Mononuclear cell (primary cell): ENCODE results near the gene SCRN2. TPM values are rescaled to one million over a fixed set of nuclear protein-coding genes. Genes with fewer than 3 reads are reported as not detected.

Source experiments
- H3K27me3 ChIP-seq: 2 replicates; pipeline ENCODE4 v1.6.0; 2011; ENCODE audit warnings: low read length, control low read depth; ENCODE audit not compliant: insufficient read depth
- H3K4me1 ChIP-seq: 2 replicates; pipeline ENCODE4 v1.5.1; 2011; ENCODE audit warnings: mild to moderate bottlenecking, low read length, control low read depth; ENCODE audit not compliant: insufficient read depth
- H3K4me3 ChIP-seq: 2 replicates; pipeline ENCODE4 v1.5.1; 2011; ENCODE audit warnings: mild to moderate bottlenecking, low read length, moderate library complexity
- H3K9me3 ChIP-seq: 2 replicates; pipeline ENCODE4 v1.5.1; 2011; ENCODE audit warnings: low read depth, mild to moderate bottlenecking, control low read depth, low read length
- total RNA-seq: library from RNA; depleted of rRNA; stranded (reverse); fragments of >200 nt; gene quantifications from one replicate; pipeline ENCODE4 v1.2.3, GENCODE V29; 2012

SCRN2 gene
- total RNA-seq, 1 donor, result 11.2 TPM

- Histone ChIP-seq H3K9me3 (no peaks in the 10 kb centered on the region), H3K4me3 (peak within 1 kb of the TSS; percentile 62), H3K27me3 (no peaks in the 10 kb centered on the region), H3K4me1 (peaks cover 26% of the 10 kb centered on the region)
Measured at GRCh38 chr17:47821424-47822391, 19.4 kb downstream of the SCRN2 start, which contains the start of gene OSBPL7. Gene OSBPL7, minus strand, starts transcription at chr17:47821794. Its CDS starts 1,516 bp downstream, at chr17:47820278.

DNA sequence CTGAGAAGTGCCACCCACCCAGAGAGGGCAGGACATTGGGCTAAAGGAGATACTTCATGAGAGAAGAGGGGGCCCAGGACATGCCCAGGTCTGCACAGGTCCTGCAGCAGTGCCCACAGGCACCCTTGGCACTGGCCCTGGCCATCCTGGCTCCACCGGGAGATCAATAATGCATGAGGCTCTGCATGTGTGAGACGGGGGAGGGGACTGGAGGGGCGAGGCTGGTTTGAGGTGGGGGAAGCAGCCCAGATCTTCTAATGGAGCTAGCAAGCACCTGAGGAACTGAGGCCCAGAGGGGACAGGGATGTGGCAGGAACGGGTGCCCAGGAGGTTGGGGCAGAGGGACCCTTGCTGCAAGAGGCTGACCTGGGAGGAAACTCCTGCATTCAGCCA, 20.0 kb downstream of the SCRN2 start:
- H3K4me1 ChIP-seq, result peaks cover 26% of the 10 kb centered on the region
- peak overlapping the region; percentile 62 for H3K4me3 ChIP-seq
- no peaks in the 10 kb centered on the region for H3K9me3 ChIP-seq
- H3K27me3 ChIP-seq, result no peaks in the 10 kb centered on the region

- no peaks in the 10 kb centered on the region for H3K9me3 ChIP-seq
- no peak overlapping the region for H3K4me3 ChIP-seq
- H3K27me3 ChIP-seq, result no peaks in the 10 kb centered on the region
- peaks cover 26% of the 10 kb centered on the region for H3K4me1 ChIP-seq
Measured at GRCh38 chr17:47820033-47820789, 20.9 kb downstream of the SCRN2 start.

DNA sequence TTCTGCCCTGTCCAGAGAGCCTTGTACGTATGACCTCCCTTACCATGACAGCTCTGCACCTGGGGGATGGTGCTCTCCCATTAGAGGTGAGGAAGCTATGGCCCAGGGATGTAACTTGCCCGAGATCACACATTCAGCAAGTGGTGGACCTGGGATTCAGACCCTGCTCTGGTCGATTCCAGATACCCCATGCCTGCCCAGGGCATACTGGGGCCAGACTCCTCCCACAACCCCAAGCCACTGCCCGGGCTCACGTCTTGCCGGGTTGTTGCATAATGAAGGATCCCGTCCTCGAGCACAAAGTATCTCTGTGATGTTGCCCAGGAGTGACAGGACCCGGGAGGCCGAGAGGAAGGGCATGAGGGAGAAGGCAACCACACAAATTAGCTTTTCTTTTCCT, 21.6 kb downstream of the SCRN2 start:
- Histone ChIP-seq H3K4me3 (no peak overlapping the region), H3K4me1 (peaks cover 26% of the 10 kb centered on the region), H3K9me3 (no peaks in the 10 kb centered on the region), H3K27me3 (no peaks in the 10 kb centered on the region)

DNA sequence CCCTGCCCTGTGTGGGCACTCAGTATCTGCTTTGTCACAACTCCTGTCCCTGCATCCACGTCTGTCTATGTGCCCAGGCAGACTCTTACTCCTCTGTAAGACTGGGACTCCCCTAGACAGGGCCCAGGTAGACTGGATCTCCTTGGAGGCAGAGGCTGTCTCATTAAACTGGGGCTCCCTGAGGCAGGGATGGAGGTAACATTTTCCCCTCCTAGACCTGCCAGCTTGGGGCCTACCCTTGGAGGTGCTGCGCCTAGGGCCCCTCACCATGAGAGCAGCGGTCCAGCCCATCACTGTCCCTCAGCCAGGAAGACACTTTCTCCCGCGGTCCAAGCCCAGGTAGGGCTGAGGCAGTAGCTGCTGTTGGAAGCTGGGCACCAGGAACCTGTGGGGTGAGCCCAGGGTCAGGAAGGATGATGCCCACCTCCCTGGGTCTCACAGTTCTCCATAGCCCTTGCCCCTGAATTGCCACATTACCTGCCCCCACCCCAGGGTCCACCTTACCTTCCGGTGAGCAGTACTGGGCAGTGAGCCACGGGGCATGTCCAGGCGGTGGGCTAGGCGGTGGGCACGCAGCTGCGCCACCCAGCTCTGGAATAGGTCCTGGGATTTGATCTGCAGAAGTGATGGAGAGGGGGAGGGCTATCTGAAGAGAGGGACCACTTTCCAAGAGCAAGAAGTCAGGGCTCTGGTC, 22.9 kb downstream of the SCRN2 start:
- H3K4me3 ChIP-seq, result no peak overlapping the region
- no peaks in the 10 kb centered on the region for H3K27me3 ChIP-seq
- H3K9me3 ChIP-seq, result no peaks in the 10 kb centered on the region
- peaks cover 26% of the 10 kb centered on the region for H3K4me1 ChIP-seq

DNA sequence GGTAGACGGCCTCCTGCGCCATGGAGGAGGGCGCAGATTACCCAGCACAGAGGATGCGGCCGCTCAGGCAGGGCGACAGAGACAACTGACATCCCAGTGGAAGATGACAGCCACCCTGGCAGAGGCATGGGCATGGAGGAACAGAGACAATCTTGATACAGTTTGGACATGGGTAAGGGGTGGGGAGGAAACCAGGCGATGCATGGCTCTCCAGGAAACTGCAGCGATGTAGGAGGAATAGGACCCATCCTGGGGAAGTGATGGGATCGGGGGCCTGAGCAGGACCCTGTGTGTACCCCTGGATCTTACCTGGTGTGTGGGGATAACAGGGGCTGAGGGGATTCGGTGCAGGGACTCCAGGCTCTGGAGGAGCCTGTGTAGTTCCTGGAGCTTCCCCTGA, 24.1 kb downstream of the SCRN2 start:
- Histone ChIP-seq H3K4me3 (no peak overlapping the region), H3K27me3 (no peaks in the 10 kb centered on the region), H3K4me1 (peaks cover 18% of the 10 kb centered on the region), H3K9me3 (no peaks in the 10 kb centered on the region)

- H3K27me3 ChIP-seq, result no peaks in the 10 kb centered on the region
- no peak overlapping the region for H3K4me3 ChIP-seq
- peaks cover 11% of the 10 kb centered on the region for H3K4me1 ChIP-seq
- H3K9me3 ChIP-seq, result no peaks in the 10 kb centered on the region
Measured at GRCh38 chr17:47816111-47816735, 24.9 kb downstream of the SCRN2 start.

- Histone ChIP-seq H3K27me3 (no peaks in the 10 kb centered on the region), H3K4me1 (peaks cover 2% of the 10 kb centered on the region), H3K4me3 (no peak overlapping the region), H3K9me3 (no peaks in the 10 kb centered on the region)
Measured at GRCh38 chr17:47815106-47815918, 25.8 kb downstream of the SCRN2 start.

DNA sequence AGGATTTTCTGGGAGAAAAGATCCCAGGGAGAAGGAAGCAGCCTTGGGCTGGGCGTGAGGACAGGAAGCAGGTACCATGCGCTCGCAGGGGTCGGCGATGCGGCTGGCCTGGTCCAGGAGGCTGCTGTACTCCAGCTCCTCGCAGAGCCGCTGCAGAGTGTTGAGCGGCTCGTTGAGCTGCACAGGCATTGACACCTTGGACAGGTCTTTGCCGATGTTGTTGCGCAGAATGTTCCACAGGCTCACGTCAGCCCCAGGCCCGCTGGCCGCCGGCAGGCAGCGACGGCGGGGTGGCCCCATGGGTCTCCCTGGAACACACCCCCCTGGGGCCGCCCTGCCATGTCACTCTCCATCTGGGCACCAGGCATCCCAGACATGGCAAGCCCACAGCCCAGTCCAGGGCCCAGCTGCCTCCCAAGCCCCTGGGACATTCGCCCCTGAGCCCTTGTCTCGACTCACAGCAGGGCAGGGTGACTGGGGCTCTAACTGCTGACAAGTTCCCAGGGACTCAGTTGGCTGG, 27.5 kb downstream of the SCRN2 start:
- no peak overlapping the region for H3K4me3 ChIP-seq
- H3K4me1 ChIP-seq, result no peaks in the 10 kb centered on the region
- no peaks in the 10 kb centered on the region for H3K27me3 ChIP-seq
- H3K9me3 ChIP-seq, result no peaks in the 10 kb centered on the region

DNA sequence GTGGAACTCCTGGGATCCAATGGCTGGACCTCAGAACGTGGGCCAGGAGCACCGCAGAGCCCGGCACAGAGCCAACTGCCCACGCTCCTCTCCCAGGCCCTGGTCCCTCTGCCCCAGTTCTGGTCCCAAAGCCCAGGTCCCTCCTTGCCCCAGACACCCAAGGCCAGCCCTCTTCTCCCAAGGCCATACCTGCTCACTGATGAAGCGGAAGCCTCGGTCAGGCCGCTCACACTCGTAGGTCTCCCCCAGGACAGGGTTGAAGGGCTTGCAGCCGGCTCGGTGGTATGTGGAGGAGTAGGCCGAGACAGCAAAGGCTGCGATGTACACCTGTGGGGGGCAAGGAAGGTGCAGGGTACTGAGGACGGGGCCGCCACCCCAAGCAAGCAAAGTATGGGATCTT, 28.0 kb downstream of the SCRN2 start:
- no peak overlapping the region for H3K4me3 ChIP-seq
- no peaks in the 10 kb centered on the region for H3K4me1 ChIP-seq
- H3K9me3 ChIP-seq, result no peaks in the 10 kb centered on the region
- no peaks in the 10 kb centered on the region for H3K27me3 ChIP-seq

DNA sequence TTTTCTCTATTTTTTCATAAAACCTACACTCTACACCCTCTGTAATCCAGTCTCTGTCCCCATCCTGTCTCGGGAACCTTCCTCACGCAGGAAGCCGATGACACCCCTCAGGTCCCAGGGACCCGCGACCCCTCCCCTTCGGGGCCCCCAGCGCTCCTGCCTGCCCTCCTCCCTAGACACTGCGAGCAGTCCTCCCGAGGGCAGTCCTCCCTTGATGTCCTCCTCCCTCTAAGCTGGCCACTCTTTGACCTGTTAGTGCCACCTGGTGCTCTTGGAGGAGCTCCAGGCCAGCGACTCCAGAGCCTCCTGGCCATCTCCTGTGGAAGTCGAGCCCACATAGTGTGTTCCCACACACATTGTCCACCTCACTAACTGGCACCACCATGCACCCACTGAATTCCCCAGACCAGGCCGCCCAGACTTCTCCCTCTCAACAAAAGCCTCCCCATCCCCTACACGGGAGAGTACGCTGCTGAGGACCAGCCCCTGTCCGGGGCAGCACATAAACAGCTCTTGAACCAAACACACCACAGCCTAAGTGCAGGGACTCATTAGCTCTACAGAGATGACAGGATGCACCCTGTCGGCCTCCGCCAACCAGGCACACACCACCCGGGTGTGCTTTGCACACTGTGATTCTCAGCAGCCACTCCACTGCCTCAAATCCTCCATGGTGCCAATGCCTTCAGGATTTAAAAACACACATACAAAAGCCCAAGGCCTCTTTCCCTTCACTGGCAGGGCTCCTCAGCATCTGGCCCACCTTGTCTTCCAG, 28.7 kb downstream of the SCRN2 start:
- Histone ChIP-seq H3K4me3 (no peak overlapping the region), H3K27me3 (no peaks in the 10 kb centered on the region)

DNA sequence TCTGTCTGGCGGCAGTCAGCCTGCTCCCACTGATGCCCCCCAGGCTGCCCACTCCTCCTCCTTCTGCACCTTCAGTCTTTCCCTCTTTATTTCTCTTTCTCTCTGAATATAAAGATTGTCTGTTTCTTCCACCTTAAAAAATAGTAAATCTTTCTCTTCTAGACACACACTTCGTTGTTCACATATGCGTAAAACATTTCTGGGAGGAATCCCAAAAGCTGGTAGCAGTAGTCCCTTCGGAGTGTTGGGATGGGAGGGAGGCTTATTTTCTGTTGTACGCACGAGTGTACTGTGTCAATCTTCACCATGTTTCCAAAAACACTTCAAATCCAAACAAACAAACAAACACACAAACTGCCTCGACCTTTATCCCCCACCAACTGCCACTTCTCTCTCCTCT, 29.4 kb downstream of the SCRN2 start:
- H3K9me3 ChIP-seq, result no peaks in the 10 kb centered on the region
- no peaks in the 10 kb centered on the region for H3K4me1 ChIP-seq
- H3K27me3 ChIP-seq, result no peaks in the 10 kb centered on the region
- no peak overlapping the region for H3K4me3 ChIP-seq

More for the DNA sequence above, 28.7 kb downstream of the SCRN2 start:
- Histone ChIP-seq H3K4me1 (no peaks in the 10 kb centered on the region), H3K9me3 (no peaks in the 10 kb centered on the region)

DNA sequence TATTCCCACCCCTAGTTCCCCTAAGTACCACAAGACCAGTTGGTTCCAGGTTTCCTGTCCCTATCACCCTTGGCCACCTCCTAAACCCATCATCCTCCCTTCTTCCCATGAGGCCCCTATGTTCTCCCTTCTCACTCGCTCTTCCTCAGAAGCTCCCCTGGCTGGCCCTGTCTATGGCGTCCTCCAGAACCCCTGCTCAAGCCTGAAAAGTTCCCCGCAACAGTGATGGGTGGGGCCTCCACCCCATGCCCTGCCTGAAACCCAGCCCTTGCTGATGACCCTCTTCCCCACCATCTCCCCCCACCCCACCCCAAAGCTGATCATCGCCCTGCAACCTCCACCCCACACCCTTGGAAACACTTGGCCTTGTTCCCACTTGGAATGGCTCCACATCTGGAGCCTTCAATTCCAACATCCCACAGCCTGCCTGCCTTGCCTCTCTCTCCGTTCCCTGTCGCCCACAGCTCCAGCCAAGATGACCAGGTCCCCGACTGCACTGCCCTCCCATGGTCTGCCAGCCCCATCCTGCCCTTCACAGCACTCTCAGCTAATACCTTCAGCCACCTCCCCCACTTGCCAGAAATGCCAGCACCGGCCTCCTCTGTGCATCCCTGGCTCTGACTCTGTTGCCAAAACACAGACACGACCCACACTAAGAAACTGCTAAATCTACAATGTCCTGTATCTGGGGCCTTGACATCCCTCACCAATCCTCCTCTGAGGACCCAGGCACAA, 30.0 kb downstream of the SCRN2 start:
- no peak overlapping the region for H3K4me3 ChIP-seq
- no peaks in the 10 kb centered on the region for H3K27me3 ChIP-seq
- no peaks in the 10 kb centered on the region for H3K4me1 ChIP-seq
- H3K9me3 ChIP-seq, result no peaks in the 10 kb centered on the region
